SK-N-MC (cell line): ENCODE results near the gene ABI3BP.

Experiments
- EZH2 ChIP-seq: fragments of 200-600 bp; sonication (generic); IDR thresholded peaks from one replicate; pipeline ENCODE4 v1.6.1; 2017; ENCODE audit warnings: antibody characterized with exemption
- FOXP2 ChIP-seq: optimal IDR thresholded peaks from 2 replicates; pipeline ENCODE3; 2011; ENCODE audit warnings: mild to moderate bottlenecking, moderate library complexity; ENCODE audit not compliant: insufficient read depth; ENCODE audit errors: extremely low read length, control extremely low read depth
- POLR2AphosphoS5 ChIP-seq: IDR thresholded peaks from 2 replicates; pipeline ENCODE4 v1.6.1; 2012; ENCODE audit warnings: mild to moderate bottlenecking, low read depth, low read length, borderline replicate concordance

DNA sequence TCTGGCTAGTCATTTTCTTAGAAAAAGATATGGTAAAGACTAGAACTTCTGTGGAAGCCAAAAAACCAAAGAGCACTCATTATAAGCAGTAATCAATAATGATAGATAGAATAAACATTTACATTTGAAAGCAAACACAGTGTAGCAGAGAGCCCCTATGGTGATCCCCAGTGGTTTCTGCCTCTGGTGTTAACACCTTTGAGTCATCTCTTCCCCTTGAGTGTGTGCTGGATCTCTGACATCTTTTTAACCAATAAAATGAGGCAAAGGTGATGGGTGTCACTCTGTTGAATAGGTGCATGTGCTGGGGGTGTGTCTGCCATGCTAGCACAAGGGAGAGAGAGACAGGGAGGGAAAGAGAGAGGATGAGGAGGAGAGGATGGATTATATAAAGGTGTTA, 162.3 kb downstream of the ABI3BP start:
- TF ChIP-seq EZH2 (no peak), POLR2AphosphoS5 (no peak), FOXP2 (no peak)
